ENCODE results near the gene SMARCE1. TPM values are rescaled to one million over a fixed set of nuclear protein-coding genes. Genes with fewer than 3 reads are reported as not detected.

SMARCE1 gene
- total RNA-seq, 1 experiment from 2014 or later: 57.9 TPM

GRCh38 chr17:40664582-40665333 is 17.1 kb upstream of the SMARCE1 start, which contains the start of gene KRT222:
KRT222 (minus strand) TSS chr17:40665177; CDS start chr17:40665099, 78 bp downstream.
- no TSS peak for BruUV-seq (replicated peaks)
- ChIA-PET POLR2A (ENCODE audit: unreplicated experiment) (no interaction called here), CTCF (interaction anchor here (0.6 kb wide), 1 partner anchor 54 kb away, joined by 3 read pairs; no protein-coding TSS in a partner anchor)

GRCh38 chr17:40663252-40663651 is 15.6 kb upstream of the SMARCE1 start:
- Histone ChIP-seq H3K9ac (ENCODE audit: low read length) (no peak overlapping the region), H3F3A (ENCODE audit: low read length, unreplicated experiment) (no peaks in the 10 kb centered on the region), H4K20me1 (ENCODE audit: low read length) (no peaks in the 10 kb centered on the region), H3K4me3 (ENCODE audit: low read length) (no peak overlapping the region), H3K79me2 (ENCODE audit: low read length) (no peaks in the 10 kb centered on the region), H3K27me3 (ENCODE audit: low read length) (peaks cover 4% of the 10 kb centered on the region; the same call in 1 of the 2 replicates), H3K36me3 (ENCODE audit: low read depth, low read length) (no peaks in the 10 kb centered on the region), H3K9me2 (replicated peaks; ENCODE audit: low read length) (no peaks in the 10 kb centered on the region), H3K27ac (ENCODE audit: low read length) (no peak overlapping the region), H3K9me3 (ENCODE audit: low read length) (no peaks in the 10 kb centered on the region), H3K4me2 (ENCODE audit: low read length) (no peak overlapping the region), H3K4me1 (ENCODE audit: insufficient read depth, low read length) (no peaks in the 10 kb centered on the region), H2AFZ (ENCODE audit: low read length) (no peak overlapping the region)
- no TSS peak for BruUV-seq (replicated peaks)
- no peak for DNase-seq
- POLR2A ChIA-PET (ENCODE audit: unreplicated experiment): no interaction called here
- ATAC-seq: no peak
- TF ChIP-seq CTCF (conservative IDR thresholded peaks at IDR 0.05; ENCODE audit: low read depth, low read length) (no peak), EZH2phosphoT487 (IDR thresholded peaks at IDR 0.05; ENCODE audit: borderline replicate concordance, low read length) (no peak), EZH2 (IDR thresholded peaks at IDR 0.05; ENCODE audit: low read length, unreplicated experiment) (no peak)
- CTCF ChIA-PET: no interaction called here
- intact Hi-C loops (cut with micrococcal nuclease): no loop called here

More at GRCh38 chr17:40664582-40665333, 17.1 kb upstream of the SMARCE1 start, which contains the start of gene KRT222:
- H3K4me3 ChIP-seq (ENCODE audit: low read length): no peak within 1 kb of the TSS
- no peak within 1 kb of the TSS for H3K27ac ChIP-seq (ENCODE audit: low read length)
- H3K4me2 ChIP-seq (ENCODE audit: low read length): no peak within 1 kb of the TSS
- no peaks in the 10 kb centered on the region for H3K9me3 ChIP-seq (ENCODE audit: low read length)
- DNase-seq: no peak
- no peaks in the 10 kb centered on the region for H3F3A ChIP-seq (ENCODE audit: low read length, unreplicated experiment)
- no peaks in the 10 kb centered on the region for H3K4me1 ChIP-seq (ENCODE audit: insufficient read depth, low read length)
- H2AFZ ChIP-seq (ENCODE audit: low read length): no peak within 1 kb of the TSS
- no peak within 1 kb of the TSS for H3K9ac ChIP-seq (ENCODE audit: low read length)
- H3K36me3 ChIP-seq (ENCODE audit: low read depth, low read length): no peaks in the 10 kb centered on the region
- TF ChIP-seq EZH2 (IDR thresholded peaks at IDR 0.05; ENCODE audit: low read length, unreplicated experiment) (no peak), EZH2phosphoT487 (IDR thresholded peaks at IDR 0.05; ENCODE audit: borderline replicate concordance, low read length) (no peak), CTCF (conservative IDR thresholded peaks at IDR 0.05; ENCODE audit: low read depth, low read length) (no peak)
- H3K9me2 ChIP-seq (replicated peaks; ENCODE audit: low read length): no peaks in the 10 kb centered on the region
- H3K27me3 ChIP-seq (ENCODE audit: low read length): peaks cover 4% of the 10 kb centered on the region; the same call in 1 of the 2 replicates
- no peak for ATAC-seq
- no peaks in the 10 kb centered on the region for H4K20me1 ChIP-seq (ENCODE audit: low read length)
- intact Hi-C loops (cut with micrococcal nuclease): no loop called here
- H3K79me2 ChIP-seq (ENCODE audit: low read length): no peaks in the 10 kb centered on the region

GRCh38 chr17:40659911-40660310 is 12.3 kb upstream of the SMARCE1 start:
- H3K79me2 ChIP-seq (ENCODE audit: low read length): no peaks in the 10 kb centered on the region
- no peaks in the 10 kb centered on the region for H3F3A ChIP-seq (ENCODE audit: low read length, unreplicated experiment)
- H3K9me3 ChIP-seq (ENCODE audit: low read length): no peaks in the 10 kb centered on the region
- H3K9ac ChIP-seq (ENCODE audit: low read length): no peak overlapping the region
- TF ChIP-seq EZH2 (IDR thresholded peaks at IDR 0.05; ENCODE audit: low read length, unreplicated experiment): no peak
- no peak for TF ChIP-seq EZH2phosphoT487 (IDR thresholded peaks at IDR 0.05; ENCODE audit: borderline replicate concordance, low read length)
- H3K36me3 ChIP-seq (ENCODE audit: low read depth, low read length): no peaks in the 10 kb centered on the region
- ATAC-seq: no peak
- DNase-seq: no peak
- no peaks in the 10 kb centered on the region for H3K4me1 ChIP-seq (ENCODE audit: insufficient read depth, low read length)
- no TSS peak for BruUV-seq (replicated peaks)
- no peaks in the 10 kb centered on the region for H3K9me2 ChIP-seq (replicated peaks; ENCODE audit: low read length)
- no peak overlapping the region for H2AFZ ChIP-seq (ENCODE audit: low read length)
- H3K4me3 ChIP-seq (ENCODE audit: low read length): no peak overlapping the region
- H3K4me2 ChIP-seq (ENCODE audit: low read length): no peak overlapping the region
- H3K27ac ChIP-seq (ENCODE audit: low read length): no peak overlapping the region
- H4K20me1 ChIP-seq (ENCODE audit: low read length): no peaks in the 10 kb centered on the region
- CTCF ChIA-PET: no interaction called here
- POLR2A ChIA-PET (ENCODE audit: unreplicated experiment): no interaction called here
- intact Hi-C loops (cut with micrococcal nuclease): no loop called here
- peaks cover 4% of the 10 kb centered on the region; the same call in 1 of the 2 replicates for H3K27me3 ChIP-seq (ENCODE audit: low read length)
